Caco-2 (cell line): ENCODE results near the gene SEC24A. TPM values are rescaled to one million over a fixed set of nuclear protein-coding genes. Genes with fewer than 3 reads are reported as not detected.
A peak's percentile ranks its signal among the peaks of the same experiment; 100 is the strongest.
"Not testable (repeated sequence)": the region's sequence is repeated elsewhere in the genome, so short reads cannot be mapped to it uniquely, and the experiment has no call there.

ENCODE experiments used
- BruUV-seq: library from RNA; stranded (reverse); fragments of 400-500 nt; replicated peaks from 2 replicates; lab custom pipeline; 2021; lab: Mats Ljungman, UMichigan
- CTCF ChIA-PET: fragments of 300-600 bp; sonication (Branson Sonifier 250); formaldehyde crosslinking; loops from one replicate; lab custom pipeline; 2022; ENCODE audit warnings: antibody characterized with exemption; lab: Charles Lee
- POLR2A ChIA-PET: fragments of 300-600 bp; sonication (Branson Sonifier 250); formaldehyde crosslinking; loops from one replicate; lab custom pipeline; 2022; ENCODE audit warnings: antibody characterized with exemption; lab: Charles Lee
- DNase-seq, 2 experiments: peaks; one replicate each; pipeline versions ENCODE4 v3.0.0 to v3.0.0-alpha.2; 2020 to 2022
- H3K27me3 ChIP-seq: replicated peaks from 2 replicates; pipeline ENCODE4 v1.6.0; 2011; ENCODE audit warnings: low read length; ENCODE audit not compliant: control insufficient read depth, insufficient read depth
- H3K36me3 ChIP-seq: 2 replicates; pipeline ENCODE4 v1.5.1; 2011; ENCODE audit warnings: low read length; ENCODE audit not compliant: control insufficient read depth, insufficient read depth
- H3K4me1 ChIP-seq: fragments of 250-450 bp; sonication (Bioruptor Pico); 2 replicates; pipeline ENCODE4 v1.5.1; 2020; ENCODE audit warnings: mild to moderate bottlenecking
- H3K4me3 ChIP-seq: 2 replicates; pipeline ENCODE4 v1.5.1; 2011; ENCODE audit warnings: low read depth, mild to moderate bottlenecking, control low read depth, low read length
- H3K9me3 ChIP-seq: fragments of 250-450 bp; sonication (Bioruptor Pico); 2 replicates; pipeline ENCODE4 v1.5.1; 2020; ENCODE audit warnings: mild to moderate bottlenecking, moderate library complexity
- H3K27ac Mint-ChIP-seq: one replicate; pipeline ENCODE4 v1.8.0; 2022; ENCODE audit warnings: mixed read lengths; ENCODE audit not compliant: unreplicated experiment
- H3K27me3 Mint-ChIP-seq: one replicate; pipeline ENCODE4 v1.8.0; 2022; ENCODE audit warnings: mixed read lengths; ENCODE audit not compliant: insufficient read depth, unreplicated experiment
- H3K36me3 Mint-ChIP-seq: one replicate; pipeline ENCODE4 v1.8.0; 2022; ENCODE audit warnings: mild to moderate bottlenecking, mixed read lengths; ENCODE audit not compliant: insufficient read depth, unreplicated experiment
- H3K4me1 Mint-ChIP-seq: one replicate; pipeline ENCODE4 v1.8.0; 2022; ENCODE audit warnings: low read depth, mixed read lengths; ENCODE audit not compliant: unreplicated experiment
- H3K4me3 Mint-ChIP-seq: one replicate; pipeline ENCODE4 v1.8.0; 2022; ENCODE audit warnings: mild to moderate bottlenecking, moderate library complexity, mixed read lengths; ENCODE audit not compliant: unreplicated experiment
- H3K9me3 Mint-ChIP-seq: one replicate; pipeline ENCODE4 v1.8.0; 2022; ENCODE audit warnings: mixed read lengths; ENCODE audit not compliant: unreplicated experiment
- CTCF ChIP-seq, 2 experiments: fragments of 200-600 bp in 1 of 2; IDR thresholded peaks; 1 replicate in 1 of 2; 2 replicates in 1 of 2; pipeline versions ENCODE4 v1.5.1 to v1.8.0; 2011 to 2022; ENCODE audit warnings: antibody characterized with exemption in 1 of 2, control low read depth in 1 of 2, inconsistent platforms in 1 of 2, low read depth in 1 of 2, low read length in 1 of 2, mild to moderate bottlenecking in 1 of 2, moderate library complexity in 1 of 2; ENCODE audit not compliant: insufficient read depth in 1 of 2, severe bottlenecking in 1 of 2, unreplicated experiment in 1 of 2
- intact Hi-C: fragments of 100-400 bp; cut with micrococcal nuclease; formaldehyde crosslinking; loops from one replicate; pipeline ENCODE4 v1.10.0; 2022; ENCODE audit not compliant: unreplicated experiment
- total RNA-seq: library from RNA; stranded (reverse); gene quantifications from 2 replicates; pipeline ENCODE4 v1.2.3, GENCODE V29; 2022

SEC24A gene
- total RNA-seq, 1 experiment from 2014 or later = 47.4 TPM

GRCh38 chr5:134659922-134660321 is 11.3 kb downstream of the SEC24A start:
- BruUV-seq = no TSS peak
- ChIA-PET POLR2A (interaction anchor here (0.5 to 0.6 kb wide), 2 partner anchors 12 to 27 kb away, joined by 3 read pairs; partner anchors contain the start of gene SEC24A), CTCF (interaction anchor here (0.7 kb wide), 1 partner anchor 14 kb away, joined by 3 read pairs; no protein-coding TSS in a partner anchor)
- H3K9me3 ChIP-seq = no peaks in the 10 kb centered on the region
- intact Hi-C loops = no loop called here
- no peaks in the 10 kb centered on the region for H3K9me3 Mint-ChIP-seq
- H3K4me1 ChIP-seq = peaks cover 14% of the 10 kb centered on the region
- H3K36me3 Mint-ChIP-seq = peaks cover 64% of the 10 kb centered on the region
- H3K4me3 ChIP-seq = no peak overlapping the region
- H3K4me3 Mint-ChIP-seq = no peak overlapping the region
- no peak for DNase-seq
- TF ChIP-seq CTCF (IDR thresholded peaks at IDR 0.05; ENCODE audit: insufficient read depth in 1 of 2, low read depth in 1 of 2, low read length in 1 of 2, severe bottlenecking in 1 of 2, unreplicated experiment in 1 of 2) = no peak
- H3K36me3 ChIP-seq = peaks cover 3% of the 10 kb centered on the region; the same call in 1 of the 2 replicates
- H3K27me3 ChIP-seq = no peaks in the 10 kb centered on the region
- no peak overlapping the region for H3K27ac Mint-ChIP-seq
- H3K27me3 Mint-ChIP-seq = no peaks in the 10 kb centered on the region
- no peaks in the 10 kb centered on the region for H3K4me1 Mint-ChIP-seq

GRCh38 chr5:134662971-134663370 is 14.4 kb downstream of the SEC24A start:
- H3K27ac Mint-ChIP-seq = no peak overlapping the region
- peaks cover 64% of the 10 kb centered on the region for H3K36me3 Mint-ChIP-seq
- DNase-seq = no peak
- POLR2A ChIA-PET = no interaction called here
- Histone ChIP-seq H3K4me1 (peaks cover 14% of the 10 kb centered on the region), H3K36me3 (peaks cover 3% of the 10 kb centered on the region; the same call in 1 of the 2 replicates), H3K9me3 (no peaks in the 10 kb centered on the region), H3K27me3 (no peaks in the 10 kb centered on the region), H3K4me3 (no peak overlapping the region)
- no peaks in the 10 kb centered on the region for H3K4me1 Mint-ChIP-seq
- no peak overlapping the region for H3K4me3 Mint-ChIP-seq
- intact Hi-C loops = no loop called here
- H3K27me3 Mint-ChIP-seq = no peaks in the 10 kb centered on the region
- BruUV-seq = no TSS peak
- CTCF ChIA-PET = interaction anchor here (1.1 kb wide), 1 partner anchor 76 kb away, joined by 4 read pairs; no protein-coding TSS in a partner anchor
- no peak for TF ChIP-seq CTCF (IDR thresholded peaks at IDR 0.05; ENCODE audit: insufficient read depth in 1 of 2, low read depth in 1 of 2, low read length in 1 of 2, severe bottlenecking in 1 of 2, unreplicated experiment in 1 of 2)
- H3K9me3 Mint-ChIP-seq = no peaks in the 10 kb centered on the region

GRCh38 chr5:134664448-134664847 is 15.9 kb downstream of the SEC24A start:
- H3K27me3 Mint-ChIP-seq = no peaks in the 10 kb centered on the region
- no TSS peak for BruUV-seq
- no peak for TF ChIP-seq CTCF (IDR thresholded peaks at IDR 0.05; ENCODE audit: insufficient read depth in 1 of 2, low read depth in 1 of 2, low read length in 1 of 2, severe bottlenecking in 1 of 2, unreplicated experiment in 1 of 2)
- intact Hi-C loops = no loop called here
- H3K4me3 Mint-ChIP-seq = no peak overlapping the region
- Histone ChIP-seq H3K4me1 (peaks cover 10% of the 10 kb centered on the region), H3K9me3 (no peaks in the 10 kb centered on the region), H3K36me3 (peaks cover 3% of the 10 kb centered on the region; the same call in 1 of the 2 replicates), H3K27me3 (no peaks in the 10 kb centered on the region), H3K4me3 (no peak overlapping the region)
- POLR2A ChIA-PET = no interaction called here
- DNase-seq = peak in 1 of 2 experiments; percentile 10
- no peaks in the 10 kb centered on the region for H3K4me1 Mint-ChIP-seq
- H3K27ac Mint-ChIP-seq = no peak overlapping the region
- H3K9me3 Mint-ChIP-seq = no peaks in the 10 kb centered on the region
- H3K36me3 Mint-ChIP-seq = peaks cover 60% of the 10 kb centered on the region
- CTCF ChIA-PET = no interaction called here

- H3K27me3 ChIP-seq, H3K36me3 ChIP-seq, POLR2A ChIA-PET, H3K27ac Mint-ChIP-seq, H3K4me1 ChIP-seq, intact Hi-C loops, CTCF ChIA-PET, H3K27me3 Mint-ChIP-seq, BruUV-seq, H3K4me3 Mint-ChIP-seq, H3K9me3 ChIP-seq, H3K4me3 ChIP-seq, H3K9me3 Mint-ChIP-seq, H3K4me1 Mint-ChIP-seq, DNase-seq: not testable (repeated sequence)
- H3K36me3 Mint-ChIP-seq = peaks cover 71% of the 10 kb centered on the region
These were observed 25.0 kb downstream of the SEC24A start for GRCh38 chr5:134673546-134673945.

- POLR2A ChIA-PET, H3K4me1 Mint-ChIP-seq: not testable (repeated sequence)
- CTCF ChIA-PET = interaction anchor here (0.6 kb wide), 1 partner anchor 48 kb away, joined by 3 read pairs; no protein-coding TSS in a partner anchor
These were observed 28.8 kb downstream of the SEC24A start for GRCh38 chr5:134677357-134677756.

More at GRCh38 chr5:134677357-134677756, 28.8 kb downstream of the SEC24A start:
- BruUV-seq, H3K9me3 ChIP-seq, DNase-seq, H3K4me3 Mint-ChIP-seq, H3K36me3 ChIP-seq, H3K4me1 ChIP-seq, H3K9me3 Mint-ChIP-seq, H3K27me3 ChIP-seq, H3K4me3 ChIP-seq, intact Hi-C loops, H3K27ac Mint-ChIP-seq, H3K27me3 Mint-ChIP-seq: not testable (repeated sequence)
- H3K36me3 Mint-ChIP-seq = peaks cover 80% of the 10 kb centered on the region
